Measurements from ENCODE around the gene RTEL1. TPM values are rescaled to one million over a fixed set of nuclear protein-coding genes. Genes with fewer than 3 reads are reported as not detected.
"Not testable (repeated sequence)": the region's sequence is repeated elsewhere in the genome, so short reads cannot be mapped to it uniquely, and the experiment has no call there.

Gene RTEL1
- polyA plus RNA-seq, 2 donors, result 8.1 to 14.5 TPM

GRCh38 chr20:63648895-63649589 is 9.1 kb upstream of the RTEL1 start:
- Histone ChIP-seq H3K4me1 (ENCODE audit: control insufficient read depth in 2 of 2, insufficient read depth in 2 of 2, low read length in 1 of 2) (peaks cover 8 to 13% of the 10 kb centered on the region in 2 donors), H3K27me3 (ENCODE audit: control insufficient read depth in 1 of 2, insufficient read depth in 2 of 2, low read length in 2 of 2) (no peaks in the 10 kb centered on the region), H3K9me3 (ENCODE audit: control insufficient read depth in 2 of 2, insufficient read depth in 1 of 2, low read depth in 1 of 2, low read length in 1 of 2) (no peaks in the 10 kb centered on the region), H3K36me3 (ENCODE audit: control insufficient read depth in 2 of 2, insufficient read depth in 2 of 2, low read length in 1 of 2) (no peaks in the 10 kb centered on the region), H3K4me3 (ENCODE audit: low read depth in 1 of 2, low read length in 2 of 2) (no peak overlapping the region), H3K27ac (ENCODE audit: low read depth in 2 of 2, low read length in 1 of 2) (no peak overlapping the region)
- WGBS, 2 donors, result 78 to 81% methylated on average over 11 of the region's 11 CpGs

GRCh38 chr20:63650486-63650885 is 7.6 kb upstream of the RTEL1 start:
- not testable (repeated sequence) for H3K9me3 ChIP-seq (ENCODE audit: control insufficient read depth in 2 of 2, insufficient read depth in 1 of 2, low read depth in 1 of 2, low read length in 1 of 2); H3K27me3 ChIP-seq (ENCODE audit: control insufficient read depth in 1 of 2, insufficient read depth in 2 of 2, low read length in 2 of 2); H3K4me3 ChIP-seq (ENCODE audit: low read depth in 1 of 2, low read length in 2 of 2); H3K27ac ChIP-seq (ENCODE audit: low read depth in 2 of 2, low read length in 1 of 2); H3K36me3 ChIP-seq (ENCODE audit: control insufficient read depth in 2 of 2, insufficient read depth in 2 of 2, low read length in 1 of 2)
- H3K4me1 ChIP-seq (ENCODE audit: control insufficient read depth in 2 of 2, insufficient read depth in 2 of 2, low read length in 1 of 2), result peaks cover 8 to 13% of the 10 kb centered on the region in 2 donors
- 92 to 93% methylated on average over 25 of the region's 25 CpGs for WGBS, 2 donors

DNA sequence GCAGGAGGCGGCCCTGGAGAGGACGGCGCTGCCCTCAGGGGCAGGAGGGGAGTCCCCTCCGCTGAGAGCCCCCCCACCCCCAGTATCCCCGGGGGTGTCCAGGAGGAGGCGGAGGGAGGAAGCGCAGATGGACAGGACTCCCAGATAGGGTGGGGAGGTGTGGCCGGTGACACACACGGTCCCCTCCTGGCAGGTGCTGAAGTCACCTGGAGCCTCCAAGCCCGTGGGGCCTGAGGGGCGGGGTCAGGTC is 6.2 kb upstream of the RTEL1 start:
- Histone ChIP-seq H3K36me3 (ENCODE audit: control insufficient read depth in 2 of 2, insufficient read depth in 2 of 2, low read length in 1 of 2) (no peaks in the 10 kb centered on the region), H3K27ac (ENCODE audit: low read depth in 2 of 2, low read length in 1 of 2) (peak overlapping the region in 1 of 2 donors; percentile 3), H3K27me3 (ENCODE audit: control insufficient read depth in 1 of 2, insufficient read depth in 2 of 2, low read length in 2 of 2) (no peaks in the 10 kb centered on the region), H3K4me1 (ENCODE audit: control insufficient read depth in 2 of 2, insufficient read depth in 2 of 2, low read length in 1 of 2) (peaks cover 8 to 13% of the 10 kb centered on the region in 2 donors), H3K4me3 (ENCODE audit: low read depth in 1 of 2, low read length in 2 of 2) (peak overlapping the region; percentile 55 to 56), H3K9me3 (ENCODE audit: control insufficient read depth in 2 of 2, insufficient read depth in 1 of 2, low read depth in 1 of 2, low read length in 1 of 2) (no peaks in the 10 kb centered on the region)
- 15 to 20% methylated on average over 11 of the region's 11 CpGs for WGBS, 2 donors

GRCh38 chr20:63652192-63652980 is 5.7 kb upstream of the RTEL1 start:
- Histone ChIP-seq H3K4me3 (ENCODE audit: low read depth in 1 of 2, low read length in 2 of 2) (peak overlapping the region; percentile 55 to 56), H3K4me1 (ENCODE audit: control insufficient read depth in 2 of 2, insufficient read depth in 2 of 2, low read length in 1 of 2) (peaks cover 11 to 13% of the 10 kb centered on the region in 2 donors), H3K27ac (ENCODE audit: low read depth in 2 of 2, low read length in 1 of 2) (no peak overlapping the region), H3K36me3 (ENCODE audit: control insufficient read depth in 2 of 2, insufficient read depth in 2 of 2, low read length in 1 of 2) (no peaks in the 10 kb centered on the region), H3K9me3 (ENCODE audit: control insufficient read depth in 2 of 2, insufficient read depth in 1 of 2, low read depth in 1 of 2, low read length in 1 of 2) (no peaks in the 10 kb centered on the region), H3K27me3 (ENCODE audit: control insufficient read depth in 1 of 2, insufficient read depth in 2 of 2, low read length in 2 of 2) (no peaks in the 10 kb centered on the region)
- 1% methylated on average over 62 to 91 of the region's 91 CpGs for WGBS, 2 donors

GRCh38 chr20:63653041-63653973 is 4.8 kb upstream of the RTEL1 start, which contains the start of gene STMN3:
Gene STMN3, minus strand, starts transcription at chr20:63653424. Its CDS starts 79 bp downstream, at chr20:63653345.
- Histone ChIP-seq H3K4me1 (ENCODE audit: control insufficient read depth in 2 of 2, insufficient read depth in 2 of 2, low read length in 1 of 2) (peaks cover 13 to 17% of the 10 kb centered on the region in 2 donors), H3K4me3 (ENCODE audit: low read depth in 1 of 2, low read length in 2 of 2) (peak within 1 kb of the TSS; percentile 55 to 56), H3K36me3 (ENCODE audit: control insufficient read depth in 2 of 2, insufficient read depth in 2 of 2, low read length in 1 of 2) (no peaks in the 10 kb centered on the region), H3K27ac (ENCODE audit: low read depth in 2 of 2, low read length in 1 of 2) (peak within 1 kb of the TSS in 1 of 2 donors; percentile 35), H3K27me3 (ENCODE audit: control insufficient read depth in 1 of 2, insufficient read depth in 2 of 2, low read length in 2 of 2) (no peaks in the 10 kb centered on the region), H3K9me3 (ENCODE audit: control insufficient read depth in 2 of 2, insufficient read depth in 1 of 2, low read depth in 1 of 2, low read length in 1 of 2) (no peaks in the 10 kb centered on the region)
- 1% methylated on average over 62 to 71 of the region's 73 CpGs for WGBS, 2 donors

GRCh38 chr20:63653974-63654668 is 4.0 kb upstream of the RTEL1 start:
- no peaks in the 10 kb centered on the region for H3K27me3 ChIP-seq (ENCODE audit: control insufficient read depth in 1 of 2, insufficient read depth in 2 of 2, low read length in 2 of 2)
- no peak overlapping the region for H3K27ac ChIP-seq (ENCODE audit: low read depth in 2 of 2, low read length in 1 of 2)
- WGBS, 2 donors, result 44 to 48% methylated on average over 14 to 15 of the region's 15 CpGs
- H3K4me3 ChIP-seq (ENCODE audit: low read depth in 1 of 2, low read length in 2 of 2), result peak overlapping the region in 1 of 2 donors; percentile 27
- H3K4me1 ChIP-seq (ENCODE audit: control insufficient read depth in 2 of 2, insufficient read depth in 2 of 2, low read length in 1 of 2), result peaks cover 13 to 21% of the 10 kb centered on the region in 2 donors
- H3K9me3 ChIP-seq (ENCODE audit: control insufficient read depth in 2 of 2, insufficient read depth in 1 of 2, low read depth in 1 of 2, low read length in 1 of 2), result no peaks in the 10 kb centered on the region
- H3K36me3 ChIP-seq (ENCODE audit: control insufficient read depth in 2 of 2, insufficient read depth in 2 of 2, low read length in 1 of 2), result no peaks in the 10 kb centered on the region

GRCh38 chr20:63655249-63655648 is 2.9 kb upstream of the RTEL1 start:
- peaks cover 13 to 25% of the 10 kb centered on the region in 2 donors for H3K4me1 ChIP-seq (ENCODE audit: control insufficient read depth in 2 of 2, insufficient read depth in 2 of 2, low read length in 1 of 2)
- H3K27me3 ChIP-seq (ENCODE audit: control insufficient read depth in 1 of 2, insufficient read depth in 2 of 2, low read length in 2 of 2), result no peaks in the 10 kb centered on the region
- WGBS, 2 donors, result 63 to 66% methylated on average over 4 of the region's 4 CpGs
- no peaks in the 10 kb centered on the region for H3K36me3 ChIP-seq (ENCODE audit: control insufficient read depth in 2 of 2, insufficient read depth in 2 of 2, low read length in 1 of 2)
- no peaks in the 10 kb centered on the region for H3K9me3 ChIP-seq (ENCODE audit: control insufficient read depth in 2 of 2, insufficient read depth in 1 of 2, low read depth in 1 of 2, low read length in 1 of 2)
- no peak overlapping the region for H3K27ac ChIP-seq (ENCODE audit: low read depth in 2 of 2, low read length in 1 of 2)
- H3K4me3 ChIP-seq (ENCODE audit: low read depth in 1 of 2, low read length in 2 of 2), result no peak overlapping the region

DNA sequence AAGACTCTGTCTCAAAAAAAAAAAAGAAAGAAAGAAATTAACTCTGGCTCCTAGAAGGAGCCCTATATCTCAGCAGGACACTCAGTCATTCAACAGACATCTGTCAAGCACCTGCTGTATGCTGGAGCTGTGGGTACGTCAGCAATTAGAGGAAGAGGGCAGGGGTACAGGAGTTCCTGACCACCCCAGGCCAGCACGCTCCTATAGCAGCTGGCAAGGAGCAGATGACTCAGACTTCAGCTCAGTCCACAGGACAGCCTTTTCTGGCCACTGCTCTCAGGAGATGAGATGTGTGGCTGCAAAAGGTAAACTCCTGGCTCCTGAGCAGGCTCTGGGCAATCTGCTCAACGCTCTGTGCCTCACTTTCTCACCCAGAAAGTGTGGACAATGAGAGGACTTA is 1.7 kb upstream of the RTEL1 start:
- peaks cover 0 to 4% of the 10 kb centered on the region in 2 donors for H3K36me3 ChIP-seq (ENCODE audit: control insufficient read depth in 2 of 2, insufficient read depth in 2 of 2, low read length in 1 of 2)
- H3K9me3 ChIP-seq (ENCODE audit: control insufficient read depth in 2 of 2, insufficient read depth in 1 of 2, low read depth in 1 of 2, low read length in 1 of 2), result no peaks in the 10 kb centered on the region
- H3K4me3 ChIP-seq (ENCODE audit: low read depth in 1 of 2, low read length in 2 of 2), result no peak overlapping the region
- 95 to 99% methylated on average over 3 of the region's 3 CpGs for WGBS, 2 donors
- H3K27ac ChIP-seq (ENCODE audit: low read depth in 2 of 2, low read length in 1 of 2), result no peak overlapping the region
- peaks cover 13 to 25% of the 10 kb centered on the region in 2 donors for H3K4me1 ChIP-seq (ENCODE audit: control insufficient read depth in 2 of 2, insufficient read depth in 2 of 2, low read length in 1 of 2)
- H3K27me3 ChIP-seq (ENCODE audit: control insufficient read depth in 1 of 2, insufficient read depth in 2 of 2, low read length in 2 of 2), result no peaks in the 10 kb centered on the region
